IMR-90 (cell line): ENCODE results near the gene ABR. TPM values are rescaled to one million over a fixed set of nuclear protein-coding genes. Genes with fewer than 3 reads are reported as not detected.

Experiments
- ATAC-seq: fragments of 200-7000 bp; cut with Tn5 transposase; 2 replicates; pipeline ENCODE4 v1.9.1; 2020; ENCODE audit warnings: low read depth, mild to moderate bottlenecking, moderate library complexity
- BruUV-seq: library from RNA; stranded (reverse); fragments of 400-500 nt; replicated peaks from 2 replicates; lab custom pipeline; 2021; lab: Mats Ljungman, UMichigan
- CTCF ChIA-PET: fragments of 300-600 bp; formaldehyde crosslinking; extraction: SDS; loops from one replicate; lab custom pipeline; 2021; ENCODE audit warnings: antibody characterized with exemption; lab: Yijun Ruan, JAX
- POLR2A ChIA-PET: fragments of 300-600 bp; sonication (Branson Sonifier 250); formaldehyde crosslinking; loops from one replicate; lab custom pipeline; 2022; ENCODE audit warnings: antibody characterized with exemption; ENCODE audit not compliant: unreplicated experiment; lab: Charles Lee
- DNase-seq: peaks from one replicate; pipeline ENCODE4 v3.0.0; 2013
- H2AFZ ChIP-seq: replicated peaks from 2 replicates; pipeline ENCODE3; 2013; ENCODE audit warnings: low read length, mild to moderate bottlenecking; ENCODE audit not compliant: poor library complexity
- H2AK5ac ChIP-seq: 2 replicates; pipeline ENCODE4 v1.6.1; 2013; ENCODE audit warnings: low read depth, low read length, inconsistent platforms
- H2AK9ac ChIP-seq: replicated peaks from 2 replicates; pipeline ENCODE3; 2013; ENCODE audit warnings: mild to moderate bottlenecking, low read depth, low read length, moderate library complexity; ENCODE audit not compliant: poor library complexity
- H2BK120ac ChIP-seq: 2 replicates; pipeline ENCODE4 v1.6.1; 2013; ENCODE audit warnings: low read depth, low read length, inconsistent platforms
- H2BK15ac ChIP-seq: 3 replicates; pipeline ENCODE4 v1.6.1; 2013; ENCODE audit warnings: low read depth, low read length, inconsistent platforms
- H2BK20ac ChIP-seq: 2 replicates; pipeline ENCODE4 v1.6.1; 2013; ENCODE audit warnings: low read depth, mild to moderate bottlenecking, inconsistent platforms, low read length, moderate library complexity
- H2BK5ac ChIP-seq: 2 replicates; pipeline ENCODE4 v1.6.1; 2013; ENCODE audit warnings: mild to moderate bottlenecking, low read depth, low read length, inconsistent platforms; ENCODE audit not compliant: poor library complexity, severe bottlenecking
- H3K14ac ChIP-seq: replicated peaks from 2 replicates; pipeline ENCODE4 v1.6.1; 2013; ENCODE audit warnings: low read depth, low read length, inconsistent platforms
- H3K18ac ChIP-seq: 2 replicates; pipeline ENCODE4 v1.6.1; 2013; ENCODE audit warnings: low read depth, low read length, control low read depth
- H3K23ac ChIP-seq: 2 replicates; pipeline ENCODE4 v1.6.1; 2013; ENCODE audit warnings: low read depth, low read length, inconsistent platforms
- H3K27ac ChIP-seq: 2 replicates; pipeline ENCODE4 v1.5.1; 2013; ENCODE audit warnings: mild to moderate bottlenecking, control low read depth, low read length; ENCODE audit not compliant: insufficient read depth
- H3K27me3 ChIP-seq: 2 replicates; pipeline ENCODE4 v1.6.1; 2013; ENCODE audit warnings: low read length; ENCODE audit not compliant: control insufficient read depth, insufficient read depth
- H3K36me3 ChIP-seq: 2 replicates; pipeline ENCODE4 v1.6.1; 2013; ENCODE audit warnings: low read length, mixed read lengths; ENCODE audit not compliant: control insufficient read depth, insufficient read depth
- H3K4ac ChIP-seq: 2 replicates; pipeline ENCODE4 v1.6.1; 2013; ENCODE audit warnings: low read depth, low read length, inconsistent platforms
- H3K4me1 ChIP-seq: 2 replicates; pipeline ENCODE4 v1.6.1; 2013; ENCODE audit warnings: low read length, mixed read lengths; ENCODE audit not compliant: control insufficient read depth, insufficient read depth
- H3K4me2 ChIP-seq: 2 replicates; pipeline ENCODE4 v1.6.1; 2013; ENCODE audit warnings: low read depth, mild to moderate bottlenecking, control low read depth, low read length, moderate library complexity
- H3K4me3 ChIP-seq: 2 replicates; pipeline ENCODE4 v1.5.1; 2013; ENCODE audit warnings: low read depth, mild to moderate bottlenecking, control low read depth, low read length, moderate library complexity; ENCODE audit not compliant: insufficient read depth
- H3K56ac ChIP-seq: 2 replicates; pipeline ENCODE4 v1.6.1; 2013; ENCODE audit warnings: low read length, inconsistent platforms; ENCODE audit not compliant: insufficient read depth; ENCODE audit errors: extremely low read depth
- H3K79me1 ChIP-seq, 2 experiments: 2 replicates each; pipeline ENCODE4 v1.6.1; 2013; ENCODE audit warnings: low read length in 2 of 2, inconsistent platforms in 1 of 2, low read depth in 1 of 2
- H3K9ac ChIP-seq: 2 replicates; pipeline ENCODE4 v1.6.1; 2013; ENCODE audit warnings: low read depth, low read length, control low read depth
- H3K9me1 ChIP-seq: 2 replicates; pipeline ENCODE4 v1.6.1; 2013; ENCODE audit warnings: low read length, inconsistent platforms; ENCODE audit not compliant: insufficient read depth
- H3K9me3 ChIP-seq: 2 replicates; pipeline ENCODE4 v1.6.1; 2013; ENCODE audit warnings: low read length; ENCODE audit not compliant: control insufficient read depth, insufficient read depth
- H4K20me1 ChIP-seq: 2 replicates; pipeline ENCODE4 v1.6.1; 2013; ENCODE audit warnings: low read length, inconsistent platforms; ENCODE audit not compliant: insufficient read depth
- H4K5ac ChIP-seq: 2 replicates; pipeline ENCODE4 v1.6.1; 2013; ENCODE audit warnings: mild to moderate bottlenecking, low read depth, low read length, control low read depth
- H4K8ac ChIP-seq, 2 experiments: 2 replicates each; pipeline ENCODE4 v1.6.1; 2013; ENCODE audit warnings: low read depth in 2 of 2, low read length in 2 of 2, control low read depth in 1 of 2, inconsistent platforms in 1 of 2
- H4K91ac ChIP-seq: 2 replicates; pipeline ENCODE4 v1.6.1; 2013; ENCODE audit warnings: low read depth, low read length, inconsistent platforms; ENCODE audit not compliant: insufficient read depth
- BHLHE40 ChIP-seq: fragments of 150-350 bp; IDR thresholded peaks from 2 replicates; pipeline ENCODE4 v1.6.1; 2016; ENCODE audit warnings: mild to moderate bottlenecking, low read depth, low read length
- CEBPB ChIP-seq: IDR thresholded peaks from 2 replicates; pipeline ENCODE4 v1.6.1; 2012; ENCODE audit warnings: low read depth, low read length, improper control_type of control experiment
- MAZ ChIP-seq: IDR thresholded peaks from 2 replicates; pipeline ENCODE4 v1.6.1; 2012; ENCODE audit warnings: low read depth, mild to moderate bottlenecking, low read length, improper control_type of control experiment, moderate library complexity, borderline replicate concordance
- MXI1 ChIP-seq: IDR thresholded peaks from 2 replicates; pipeline ENCODE4 v1.6.1; 2012; ENCODE audit warnings: low read depth, mild to moderate bottlenecking, low read length, moderate library complexity, borderline replicate concordance
- WGBS, 2 experiments: methylation state at CpG; one replicate each; pipeline versions ENCODE4 v1.1.5 to v1.1.7; 2013; ENCODE audit warnings: missing lambda C conversion rate in 2 of 2; ENCODE audit not compliant: insufficient read length in 1 of 2; ENCODE audit errors: extremely low coverage in 2 of 2; 5-methylcytosine and 5-hydroxymethylcytosine counted together
- dilution Hi-C: fragments of 300-500 bp; cut with HindIII; formaldehyde crosslinking; loops from one replicate; pipeline ENCODE4 v1.14.3; 2018; ENCODE audit warnings: low sequenced_read_pairs; ENCODE audit not compliant: unreplicated experiment
- in situ Hi-C: fragments of 300-500 bp; cut with MboI; formaldehyde crosslinking; loops from 3 replicates; pipeline ENCODE4 v1.14.3; 2019; ENCODE audit warnings: low sequenced_read_pairs, inconsistent platforms, mixed read lengths
- intact Hi-C: fragments of 100-400 bp; cut with micrococcal nuclease; formaldehyde crosslinking; loops from 2 replicates; pipeline ENCODE4 v1.10.0; 2022
- polyA plus RNA-seq, 3 experiments: library from polyadenylated mRNA; depleted of rRNA; stranded (reverse); fragments of >200 nt; gene quantifications; 2 replicates each; pipeline ENCODE4 v1.2.3, GENCODE V29; 2012; ENCODE audit warnings: low replicate concordance in 1 of 3
- total RNA-seq: library from RNA; depleted of rRNA; stranded (reverse); fragments of >200 nt; gene quantifications from 2 replicates; pipeline ENCODE4 v1.2.3, GENCODE V29; 2012
- TF ChIP-seq, protein P1 (sequence below): fragments of 150-350 bp; IDR thresholded peaks from 2 replicates; pipeline ENCODE4 v1.6.1; 2017; ENCODE audit warnings: mild to moderate bottlenecking, antibody characterized with exemption, low read length, low read depth

ABR gene
- total and polyA plus RNA-seq, 2 of the 4 experiments (the other 2 are of a cell fraction) = 28.3 to 79.7 TPM

DNA sequence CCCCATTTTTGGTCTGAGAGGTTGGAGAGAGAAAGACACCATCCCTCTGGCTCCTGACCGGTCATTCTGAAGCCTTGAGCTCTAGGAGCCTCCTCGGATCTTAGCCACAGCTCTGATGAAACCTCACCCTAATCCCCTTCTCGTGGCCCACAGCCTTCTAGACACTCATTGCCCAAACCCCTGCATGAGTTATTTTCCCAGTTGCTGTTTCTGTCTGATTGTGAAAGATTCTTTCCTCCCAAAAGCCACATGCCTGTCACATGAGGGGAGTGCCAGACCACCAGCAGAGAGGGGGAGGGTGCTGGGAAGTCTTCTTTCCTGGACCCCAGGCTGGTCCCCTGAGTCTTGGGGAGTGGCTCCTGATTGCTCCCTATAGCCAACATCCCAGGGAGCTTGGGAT, 17.6 kb upstream of the ABR start:
- in situ Hi-C loops = no loop called here
- peaks cover 7% of the 10 kb centered on the region; the same call in 1 of the 2 replicates for H3K4me1 ChIP-seq
- H2BK5ac ChIP-seq = no peak overlapping the region
- BruUV-seq = no TSS peak
- no peaks in the 10 kb centered on the region for H3K36me3 ChIP-seq
- ATAC-seq = peak; percentile 72
- no peaks in the 10 kb centered on the region for H4K20me1 ChIP-seq
- H3K23ac ChIP-seq = no peak overlapping the region
- no peak overlapping the region for H2AK5ac ChIP-seq
- ChIA-PET CTCF (interaction anchor here (0.6 to 2.0 kb wide), 3 partner anchors 10 to 342 kb away, joined by 3 to 7 read pairs (median 4); no protein-coding TSS in a partner anchor), POLR2A (no interaction called here)
- H2BK120ac ChIP-seq = no peak overlapping the region
- peaks cover 8% of the 10 kb centered on the region for H3K27me3 ChIP-seq
- WGBS, 2 experiments = no CpG with 5 or more reads among the region's 3 CpGs
- dilution Hi-C loops = no loop called here
- no peak overlapping the region for H3K4me3 ChIP-seq
- H3K27ac ChIP-seq = no peak overlapping the region
- no peak overlapping the region for H3K4me2 ChIP-seq
- intact Hi-C loops = no loop called here
- no peak overlapping the region for H2BK20ac ChIP-seq
- H2BK15ac ChIP-seq = no peak overlapping the region
- no peak overlapping the region for H3K56ac ChIP-seq
- H3K4ac ChIP-seq = no peak overlapping the region
- TF ChIP-seq MXI1 (no peak), MAZ (no peak), BHLHE40 (peak; percentile 41; the same call in 1 of the 2 replicates), CEBPB (peak; percentile 79)
- TF ChIP-seq, protein P1, sequence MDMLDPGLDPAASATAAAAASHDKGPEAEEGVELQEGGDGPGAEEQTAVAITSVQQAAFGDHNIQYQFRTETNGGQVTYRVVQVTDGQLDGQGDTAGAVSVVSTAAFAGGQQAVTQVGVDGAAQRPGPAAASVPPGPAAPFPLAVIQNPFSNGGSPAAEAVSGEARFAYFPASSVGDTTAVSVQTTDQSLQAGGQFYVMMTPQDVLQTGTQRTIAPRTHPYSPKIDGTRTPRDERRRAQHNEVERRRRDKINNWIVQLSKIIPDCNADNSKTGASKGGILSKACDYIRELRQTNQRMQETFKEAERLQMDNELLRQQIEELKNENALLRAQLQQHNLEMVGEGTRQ = peak; percentile 76
- no peaks in the 10 kb centered on the region for H3K79me1 ChIP-seq
- H4K5ac ChIP-seq = no peak overlapping the region; the same call in 1 of the 2 replicates
- H4K8ac ChIP-seq = no peak overlapping the region
- H3K18ac ChIP-seq = no peak overlapping the region; the same call in 1 of the 2 replicates
- H3K9me1 ChIP-seq = no peaks in the 10 kb centered on the region
- DNase-seq = peak; percentile 40
- H3K14ac ChIP-seq = no peak overlapping the region
- H4K91ac ChIP-seq = no peak overlapping the region
- H3K9me3 ChIP-seq = no peaks in the 10 kb centered on the region
- no peak overlapping the region for H3K9ac ChIP-seq
- no peak overlapping the region for H2AFZ ChIP-seq
- no peak overlapping the region for H2AK9ac ChIP-seq
